OCI-LY1 (cell line): ENCODE data around the gene DMAP1.
"Not testable (repeated sequence)": the region's sequence is repeated elsewhere in the genome, so short reads cannot be mapped to it uniquely, and the experiment has no call there.

Source experiments
- H2AFZ ChIP-seq: fragments of 200-600 bp; sonication (generic), shearing (Covaris generic); 2 replicates; pipeline ENCODE4 v1.6.0; 2014; ENCODE audit warnings: antibody characterized with exemption, mild to moderate bottlenecking, low read length
- H3F3A ChIP-seq: fragments of 200-600 bp; sonication (generic), shearing (Covaris generic); 2 replicates; pipeline ENCODE4 v1.6.0; 2014; ENCODE audit warnings: mild to moderate bottlenecking, antibody characterized with exemption, low read length, moderate library complexity; ENCODE audit not compliant: insufficient read depth
- H3K27ac ChIP-seq: fragments of 200-600 bp; sonication (generic); 2 replicates; pipeline ENCODE4 v1.5.1; 2014; ENCODE audit warnings: low read length, mixed run types, mild to moderate bottlenecking, low read depth; ENCODE audit not compliant: poor library complexity, severe bottlenecking
- H3K27me3 ChIP-seq: fragments of 200-600 bp; sonication (generic); 2 replicates; pipeline ENCODE4 v1.6.0; 2014; ENCODE audit warnings: antibody characterized with exemption, mild to moderate bottlenecking, low read length, moderate library complexity; ENCODE audit not compliant: insufficient read depth
- H3K36me3 ChIP-seq: fragments of 200-600 bp; sonication (generic); 2 replicates; pipeline ENCODE4 v1.6.1; 2014; ENCODE audit warnings: mild to moderate bottlenecking, antibody characterized with exemption, low read length, moderate library complexity, mixed read lengths; ENCODE audit not compliant: insufficient read depth
- H3K4me1 ChIP-seq: fragments of 200-600 bp; sonication (generic); 2 replicates; pipeline ENCODE4 v1.5.1; 2014; ENCODE audit warnings: mild to moderate bottlenecking, low read length, moderate library complexity; ENCODE audit not compliant: insufficient read depth, severe bottlenecking
- H3K4me2 ChIP-seq: fragments of 200-600 bp; sonication (generic), shearing (Covaris generic); 2 replicates; pipeline ENCODE4 v1.6.1; 2014; ENCODE audit warnings: low read length
- H3K4me3 ChIP-seq: fragments of 200-600 bp; sonication (generic); 2 replicates; pipeline ENCODE4 v1.5.1; 2014; ENCODE audit warnings: low read length, low read depth, mild to moderate bottlenecking, mixed read lengths; ENCODE audit not compliant: poor library complexity, severe bottlenecking
- H3K79me2 ChIP-seq: fragments of 200-600 bp; shearing (Covaris generic); 2 replicates; pipeline ENCODE4 v1.6.1; 2016; ENCODE audit warnings: mixed run types, low read length, mixed read lengths; ENCODE audit not compliant: insufficient read depth
- H3K9ac ChIP-seq: fragments of 200-600 bp; sonication (generic), shearing (Covaris generic); 2 replicates; pipeline ENCODE4 v1.6.1; 2014; ENCODE audit warnings: mild to moderate bottlenecking, low read length, mixed read lengths
- H3K9me2 ChIP-seq: fragments of 200-600 bp; sonication (generic), shearing (Covaris generic); 2 replicates; pipeline ENCODE4 v1.6.1; 2014; ENCODE audit warnings: low read depth, mild to moderate bottlenecking, low read length, mixed read lengths
- H3K9me3 ChIP-seq: fragments of 200-600 bp; shearing (Covaris generic); 2 replicates; pipeline ENCODE4 v1.6.1; 2014; ENCODE audit warnings: low read length, mixed read lengths
- H4K20me1 ChIP-seq: fragments of 200-600 bp; sonication (generic), shearing (Covaris generic); 2 replicates; pipeline ENCODE4 v1.6.0; 2016; ENCODE audit warnings: mild to moderate bottlenecking, low read length; ENCODE audit not compliant: insufficient read depth
- EZH2 ChIP-seq: fragments of 200-600 bp; sonication (generic), shearing (Covaris generic); IDR thresholded peaks from 2 replicates; pipeline ENCODE4 v1.8.0; 2017; ENCODE audit warnings: borderline replicate concordance, mixed run types, mild to moderate bottlenecking, antibody characterized with exemption, low read length, moderate library complexity, mixed read lengths
- TF ChIP-seq, protein P1 (sequence below): fragments of 200-600 bp; sonication (generic), shearing (Covaris generic); IDR thresholded peaks from 2 replicates; pipeline ENCODE4 v1.5.1; 2017; ENCODE audit warnings: mild to moderate bottlenecking, antibody characterized with exemption, low read length, moderate library complexity, mixed read lengths

DMAP1 gene

DNA sequence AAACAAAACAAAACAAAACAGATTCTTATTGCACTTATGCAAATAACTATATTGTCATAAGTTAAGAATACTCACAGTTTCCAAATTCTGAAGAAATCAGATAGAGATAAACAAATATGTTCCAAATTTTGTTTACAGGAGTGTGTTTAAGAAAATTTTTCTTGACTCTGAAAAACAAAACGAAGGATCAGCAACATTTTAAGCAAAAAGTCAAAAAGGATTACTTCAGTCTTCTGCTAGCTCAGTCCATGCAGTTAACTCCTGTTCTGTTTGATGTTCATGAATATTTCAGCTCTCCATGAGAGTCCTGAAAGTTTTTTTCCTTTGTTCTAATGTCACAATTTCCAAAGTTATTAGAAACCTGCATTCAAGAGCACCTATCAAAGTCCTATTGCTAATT, 38.6 kb upstream of the DMAP1 start:
- H3K9ac ChIP-seq, result no peak overlapping the region
- no peaks in the 10 kb centered on the region for H3K27me3 ChIP-seq
- H3K4me2 ChIP-seq, result no peak overlapping the region
- TF ChIP-seq, protein P1, sequence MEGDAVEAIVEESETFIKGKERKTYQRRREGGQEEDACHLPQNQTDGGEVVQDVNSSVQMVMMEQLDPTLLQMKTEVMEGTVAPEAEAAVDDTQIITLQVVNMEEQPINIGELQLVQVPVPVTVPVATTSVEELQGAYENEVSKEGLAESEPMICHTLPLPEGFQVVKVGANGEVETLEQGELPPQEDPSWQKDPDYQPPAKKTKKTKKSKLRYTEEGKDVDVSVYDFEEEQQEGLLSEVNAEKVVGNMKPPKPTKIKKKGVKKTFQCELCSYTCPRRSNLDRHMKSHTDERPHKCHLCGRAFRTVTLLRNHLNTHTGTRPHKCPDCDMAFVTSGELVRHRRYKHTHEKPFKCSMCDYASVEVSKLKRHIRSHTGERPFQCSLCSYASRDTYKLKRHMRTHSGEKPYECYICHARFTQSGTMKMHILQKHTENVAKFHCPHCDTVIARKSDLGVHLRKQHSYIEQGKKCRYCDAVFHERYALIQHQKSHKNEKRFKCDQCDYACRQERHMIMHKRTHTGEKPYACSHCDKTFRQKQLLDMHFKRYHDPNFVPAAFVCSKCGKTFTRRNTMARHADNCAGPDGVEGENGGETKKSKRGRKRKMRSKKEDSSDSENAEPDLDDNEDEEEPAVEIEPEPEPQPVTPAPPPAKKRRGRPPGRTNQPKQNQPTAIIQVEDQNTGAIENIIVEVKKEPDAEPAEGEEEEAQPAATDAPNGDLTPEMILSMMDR, result no peak
- no peak for TF ChIP-seq EZH2
- H3K27ac ChIP-seq, result no peak overlapping the region
- H3K4me1 ChIP-seq, result no peaks in the 10 kb centered on the region
- H2AFZ ChIP-seq, result no peak overlapping the region
- no peaks in the 10 kb centered on the region for H3K79me2 ChIP-seq
- H3K9me3 ChIP-seq, result peaks cover 8% of the 10 kb centered on the region
- no peak overlapping the region for H3K4me3 ChIP-seq
- no peaks in the 10 kb centered on the region for H3F3A ChIP-seq
- no peaks in the 10 kb centered on the region for H3K36me3 ChIP-seq
- no peaks in the 10 kb centered on the region for H3K9me2 ChIP-seq
- no peaks in the 10 kb centered on the region for H4K20me1 ChIP-seq

DNA sequence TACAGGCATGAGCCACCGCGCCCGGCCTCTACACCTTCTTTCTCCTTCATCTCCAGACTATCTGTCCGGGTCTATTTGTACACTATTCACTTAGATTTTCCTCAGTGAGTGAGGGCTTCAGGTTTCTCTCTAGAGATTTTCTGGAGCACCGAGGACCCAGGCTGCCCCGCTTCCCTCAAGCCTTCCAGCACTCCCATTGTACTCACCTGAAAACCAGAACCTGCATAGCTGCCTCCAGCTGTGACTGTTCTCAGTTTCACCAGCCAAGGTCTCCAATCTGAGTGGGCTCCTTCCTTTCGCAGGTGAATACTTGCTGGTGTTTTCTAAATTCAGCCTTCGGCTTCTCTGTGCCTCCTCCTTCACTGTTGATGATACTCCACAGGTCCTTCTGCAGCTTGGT, 12.9 kb upstream of the DMAP1 start:
- TF ChIP-seq, protein P1, result no peak
- TF ChIP-seq EZH2, result no peak
- Histone ChIP-seq H3K9me2 (no peaks in the 10 kb centered on the region), H3K79me2 (no peaks in the 10 kb centered on the region)

DNA sequence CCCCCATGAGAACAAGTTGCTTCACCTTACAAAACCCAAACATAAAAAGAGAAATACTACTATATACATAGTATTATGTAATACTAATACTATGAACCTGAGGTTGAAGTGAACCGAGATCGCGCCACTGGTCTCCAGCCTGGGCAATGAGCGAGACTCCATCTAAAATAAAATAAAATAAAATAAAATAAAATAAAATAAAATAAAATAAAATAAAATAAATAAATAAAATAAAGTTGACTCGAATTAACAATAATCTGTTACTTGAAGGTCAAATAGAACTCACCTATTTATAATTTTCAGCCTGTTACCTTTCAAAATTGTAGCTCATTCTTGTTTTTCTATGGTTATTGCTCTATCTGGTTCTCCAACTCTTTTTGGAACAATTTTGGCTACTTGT, 6.7 kb upstream of the DMAP1 start:
- H3K4me1 ChIP-seq, H3K36me3 ChIP-seq, H3K9me2 ChIP-seq, H3K9ac ChIP-seq, H3F3A ChIP-seq, H3K79me2 ChIP-seq, H4K20me1 ChIP-seq, H3K27me3 ChIP-seq, H3K27ac ChIP-seq, H3K4me2 ChIP-seq, H2AFZ ChIP-seq, H3K4me3 ChIP-seq, H3K9me3 ChIP-seq: not testable (repeated sequence)

More for the DNA sequence above, 12.9 kb upstream of the DMAP1 start:
- Histone ChIP-seq H3F3A (no peaks in the 10 kb centered on the region), H3K9ac (no peak overlapping the region), H4K20me1 (no peaks in the 10 kb centered on the region), H2AFZ (no peak overlapping the region), H3K9me3 (no peaks in the 10 kb centered on the region), H3K4me2 (no peak overlapping the region), H3K27me3 (no peaks in the 10 kb centered on the region), H3K4me3 (no peak overlapping the region), H3K4me1 (no peaks in the 10 kb centered on the region), H3K27ac (no peak overlapping the region), H3K36me3 (no peaks in the 10 kb centered on the region)

DNA sequence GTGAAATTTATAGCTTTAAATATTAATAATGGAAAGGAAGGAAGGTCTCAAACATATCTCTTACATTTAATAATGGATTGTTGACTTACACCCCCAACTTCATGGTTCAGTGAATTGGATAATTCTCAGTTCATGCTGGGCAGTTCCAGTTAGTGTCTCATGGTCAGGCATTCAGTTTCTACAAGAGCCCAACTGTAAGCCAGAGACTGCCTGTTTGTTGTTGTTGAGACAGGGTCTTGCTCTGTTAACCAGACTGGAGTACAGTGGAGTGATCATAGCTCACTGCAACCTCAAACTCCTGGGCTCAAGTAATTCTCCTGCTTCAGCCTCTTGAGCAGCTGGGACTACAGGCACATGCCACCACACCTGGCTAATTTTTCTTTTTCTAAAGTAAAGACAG, 5.0 kb upstream of the DMAP1 start:
- no peak overlapping the region for H3K4me3 ChIP-seq
- no peaks in the 10 kb centered on the region for H3K27me3 ChIP-seq
- no peak overlapping the region for H3K27ac ChIP-seq
- no peaks in the 10 kb centered on the region for H3K36me3 ChIP-seq
- H3K4me1 ChIP-seq, result peaks cover 9% of the 10 kb centered on the region
- no peaks in the 10 kb centered on the region for H3K9me3 ChIP-seq
- no peaks in the 10 kb centered on the region for H3K79me2 ChIP-seq
- H3K9ac ChIP-seq, result no peak overlapping the region
- no peaks in the 10 kb centered on the region for H4K20me1 ChIP-seq
- no peaks in the 10 kb centered on the region for H3K9me2 ChIP-seq
- no peak overlapping the region for H3K4me2 ChIP-seq
- TF ChIP-seq EZH2, result no peak
- TF ChIP-seq, protein P1, result no peak
- no peak overlapping the region for H2AFZ ChIP-seq
- no peaks in the 10 kb centered on the region for H3F3A ChIP-seq
